DND-41 (cell line): ENCODE data around the gene DOHH.

Source experiments
- EZH2 ChIP-seq: IDR thresholded peaks from 3 replicates; pipeline ENCODE4 v1.6.1; 2012; ENCODE audit warnings: borderline replicate concordance, low read depth, mild to moderate bottlenecking, moderate library complexity, low read length, inconsistent platforms; ENCODE audit not compliant: severe bottlenecking
- TF ChIP-seq, protein P1 (sequence below): IDR thresholded peaks from 2 replicates; pipeline ENCODE4 v1.5.1; 2012; ENCODE audit warnings: borderline replicate concordance, low read length, moderate library complexity, mild to moderate bottlenecking; ENCODE audit not compliant: poor library complexity, severe bottlenecking; ENCODE audit errors: extremely low read depth

GRCh38 chr19:3499738-3500428, 591 bp downstream of the DOHH start:
- TF ChIP-seq EZH2 = no peak
- TF ChIP-seq, protein P1, sequence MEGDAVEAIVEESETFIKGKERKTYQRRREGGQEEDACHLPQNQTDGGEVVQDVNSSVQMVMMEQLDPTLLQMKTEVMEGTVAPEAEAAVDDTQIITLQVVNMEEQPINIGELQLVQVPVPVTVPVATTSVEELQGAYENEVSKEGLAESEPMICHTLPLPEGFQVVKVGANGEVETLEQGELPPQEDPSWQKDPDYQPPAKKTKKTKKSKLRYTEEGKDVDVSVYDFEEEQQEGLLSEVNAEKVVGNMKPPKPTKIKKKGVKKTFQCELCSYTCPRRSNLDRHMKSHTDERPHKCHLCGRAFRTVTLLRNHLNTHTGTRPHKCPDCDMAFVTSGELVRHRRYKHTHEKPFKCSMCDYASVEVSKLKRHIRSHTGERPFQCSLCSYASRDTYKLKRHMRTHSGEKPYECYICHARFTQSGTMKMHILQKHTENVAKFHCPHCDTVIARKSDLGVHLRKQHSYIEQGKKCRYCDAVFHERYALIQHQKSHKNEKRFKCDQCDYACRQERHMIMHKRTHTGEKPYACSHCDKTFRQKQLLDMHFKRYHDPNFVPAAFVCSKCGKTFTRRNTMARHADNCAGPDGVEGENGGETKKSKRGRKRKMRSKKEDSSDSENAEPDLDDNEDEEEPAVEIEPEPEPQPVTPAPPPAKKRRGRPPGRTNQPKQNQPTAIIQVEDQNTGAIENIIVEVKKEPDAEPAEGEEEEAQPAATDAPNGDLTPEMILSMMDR = no peak
